ENCODE data around the gene SPAM1.

Gene SPAM1

GRCh38 chr7:123945938-123946337 is 20.9 kb downstream of the SPAM1 start:
- H3K4me3 ChIP-seq (ENCODE audit: low read depth, low read length): no peak overlapping the region
- TF ChIP-seq CTCF (IDR thresholded peaks at IDR 0.05; ENCODE audit: control insufficient read depth, extremely low read depth, insufficient read depth): no peak
- DNase-seq (ENCODE audit: low read depth): no peak

- TF ChIP-seq CTCF (IDR thresholded peaks at IDR 0.05; ENCODE audit: control insufficient read depth, extremely low read depth, insufficient read depth): no peak
- H3K4me3 ChIP-seq (ENCODE audit: low read depth, low read length): no peak overlapping the region
- DNase-seq (ENCODE audit: low read depth): no peak
These were observed 23.1 kb downstream of the SPAM1 start for GRCh38 chr7:123948136-123948535.

- TF ChIP-seq CTCF (IDR thresholded peaks at IDR 0.05; ENCODE audit: control insufficient read depth, extremely low read depth, insufficient read depth): no peak
- DNase-seq (ENCODE audit: low read depth): no peak
- H3K4me3 ChIP-seq (ENCODE audit: low read depth, low read length): no peak overlapping the region
These were observed 33.2 kb downstream of the SPAM1 start for GRCh38 chr7:123958186-123958703.

GRCh38 chr7:123961771-123962170 is 36.7 kb downstream of the SPAM1 start:
- H3K4me3 ChIP-seq (ENCODE audit: low read depth, low read length): no peak overlapping the region
- DNase-seq (ENCODE audit: low read depth): no peak
- TF ChIP-seq CTCF (IDR thresholded peaks at IDR 0.05; ENCODE audit: control insufficient read depth, extremely low read depth, insufficient read depth): no peak

DNA sequence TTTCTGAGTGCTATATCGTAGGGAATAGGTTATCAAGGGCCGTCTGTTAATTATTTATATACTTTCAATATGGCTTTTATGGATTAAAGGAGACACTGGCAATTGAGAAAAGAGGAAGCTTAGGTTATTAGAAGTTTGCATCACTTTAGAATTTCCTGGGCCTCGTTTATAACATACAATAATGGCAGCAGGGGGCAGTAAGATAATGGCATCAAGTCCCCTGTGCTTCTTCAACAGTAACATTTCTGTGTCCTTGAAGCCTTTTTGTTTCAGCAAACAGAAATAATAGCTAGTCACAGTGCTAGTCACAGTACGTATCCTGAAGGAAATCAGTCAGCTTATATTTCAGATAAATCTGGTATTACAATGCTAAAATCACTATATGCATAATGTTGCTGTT is 41.9 kb downstream of the SPAM1 start:
- no peak for DNase-seq (ENCODE audit: low read depth)
- TF ChIP-seq CTCF (IDR thresholded peaks at IDR 0.05; ENCODE audit: control insufficient read depth, extremely low read depth, insufficient read depth): peak; percentile 53
- no peak overlapping the region for H3K4me3 ChIP-seq (ENCODE audit: low read depth, low read length)

DNA sequence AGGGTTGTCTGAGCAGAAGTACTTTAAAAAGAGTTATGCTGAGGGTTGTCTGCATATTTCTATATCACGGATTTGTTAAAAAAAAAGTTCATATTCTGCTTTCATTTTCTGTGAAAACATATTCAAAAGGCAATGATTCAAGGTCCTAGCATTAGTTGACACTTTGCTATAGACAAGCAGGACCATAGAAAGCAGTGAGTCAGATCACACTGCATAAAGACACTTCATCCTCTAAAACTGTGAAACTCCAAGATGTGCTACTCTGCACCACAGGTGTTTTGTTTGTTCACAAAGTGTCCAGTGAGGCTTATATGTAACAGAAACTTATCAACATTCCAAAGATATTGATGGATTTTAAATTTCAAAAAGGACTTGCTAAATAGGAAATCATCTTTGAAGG is 47.0 kb downstream of the SPAM1 start:
- no peak for TF ChIP-seq CTCF (IDR thresholded peaks at IDR 0.05; ENCODE audit: control insufficient read depth, extremely low read depth, insufficient read depth)
- DNase-seq (ENCODE audit: low read depth): no peak
- no peak overlapping the region for H3K4me3 ChIP-seq (ENCODE audit: low read depth, low read length)

DNA sequence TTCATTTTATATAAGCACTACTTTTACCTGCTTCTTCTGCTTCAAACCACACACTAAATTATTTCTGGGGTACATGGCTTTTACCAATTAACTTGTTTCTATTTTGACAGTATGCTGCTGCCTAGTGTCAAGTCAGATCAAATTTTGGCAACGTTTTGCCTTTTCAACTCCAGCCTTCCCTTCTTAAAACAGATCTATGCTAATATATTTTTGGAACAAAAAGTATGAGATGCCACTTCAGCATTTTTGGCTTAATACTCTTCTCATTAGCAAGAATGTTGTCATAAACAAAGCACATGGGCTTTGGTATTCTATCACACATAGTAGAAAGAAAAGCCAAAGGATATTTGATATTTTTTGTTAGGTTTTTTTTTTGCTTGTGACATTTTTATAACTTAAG is 47.8 kb downstream of the SPAM1 start:
- H3K4me3 ChIP-seq (ENCODE audit: low read depth, low read length): no peak overlapping the region
- no peak for DNase-seq (ENCODE audit: low read depth)
- TF ChIP-seq CTCF (IDR thresholded peaks at IDR 0.05; ENCODE audit: control insufficient read depth, extremely low read depth, insufficient read depth): no peak

All from LNCaP clone FGC (cell line).